Measurements from ENCODE around the gene FOXJ1. TPM values are rescaled to one million over a fixed set of nuclear protein-coding genes. Genes with fewer than 3 reads are reported as not detected.

Gene FOXJ1
- total RNA-seq, 1 experiment from 2014 or later: 4.0 TPM

DNA sequence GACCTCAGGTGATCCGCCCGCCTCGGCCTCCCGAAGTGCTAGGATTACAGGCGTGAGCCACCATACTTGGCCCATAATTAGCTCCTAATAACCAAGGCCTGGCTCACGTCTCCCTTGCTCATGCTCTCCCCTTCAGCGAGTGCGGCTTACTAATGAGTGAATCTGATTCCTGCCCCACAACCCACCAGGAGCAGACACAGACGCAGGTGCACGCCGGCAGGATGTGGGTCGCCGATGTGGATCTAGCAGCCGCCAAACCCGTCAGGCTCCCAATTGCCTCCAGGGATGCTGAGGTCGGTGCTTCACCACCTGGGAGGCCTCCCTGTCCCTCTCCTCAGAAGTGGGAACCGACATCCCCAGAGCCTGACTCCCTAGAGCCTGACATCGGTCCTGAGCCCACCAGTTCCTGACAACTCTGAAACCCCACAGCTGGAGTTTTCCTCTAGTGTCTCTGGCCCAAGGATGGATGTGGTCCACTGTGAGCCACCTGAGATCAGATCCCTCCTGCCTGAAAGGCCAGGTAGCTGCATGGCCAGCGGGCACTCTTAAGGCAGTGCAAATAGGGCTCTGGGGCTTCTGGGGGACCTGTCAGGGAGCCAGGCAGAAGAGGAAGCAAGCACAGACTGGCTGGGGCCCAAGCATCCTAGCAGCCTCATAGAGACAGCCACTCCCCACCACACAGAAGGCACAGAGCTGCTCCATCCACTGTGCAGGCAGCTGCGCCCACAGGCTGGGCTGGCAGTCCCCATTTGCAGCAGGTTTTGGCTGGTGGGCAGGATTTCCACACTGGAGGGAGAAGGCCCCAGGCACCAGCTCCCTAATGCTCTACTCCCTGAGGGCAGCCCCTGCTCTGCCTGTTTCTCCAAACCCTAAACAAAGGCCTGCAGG, 48.3 kb downstream of the FOXJ1 start:
- no peaks in the 10 kb centered on the region for H3K23me2 ChIP-seq (ENCODE audit: insufficient read length, low read depth, low read length, poor library complexity, severe bottlenecking)
- no peak overlapping the region for H4K91ac ChIP-seq (ENCODE audit: insufficient read length, low read depth, low read length)
- Mint-ChIP-seq H3K4me3 (no peak overlapping the region), H3K27me3 (ENCODE audit: low read depth) (no peaks in the 10 kb centered on the region), H3K27ac (no peak overlapping the region), H3K4me1 (no peaks in the 10 kb centered on the region), H3K9me3 (no peaks in the 10 kb centered on the region), H3K36me3 (ENCODE audit: insufficient read depth in 1 of 3, low read depth in 3 of 3) (peaks cover 31 to 76% (median 73%) of the 10 kb centered on the region in 3 experiments; a peak in 6 of 7 replicates)
- no peak overlapping the region for H3K23ac ChIP-seq (ENCODE audit: insufficient read length, low read depth, low read length)
- no peaks in the 10 kb centered on the region for H3K27me3 ChIP-seq (ENCODE audit: insufficient read depth, low read length)
- no peak overlapping the region for H3K27ac ChIP-seq (ENCODE audit: insufficient read length, low read depth, low read length)
- no peak overlapping the region for H4K8ac ChIP-seq (replicated peaks; ENCODE audit: insufficient read length, low read depth, low read length)
- TF ChIP-seq, protein P1, sequence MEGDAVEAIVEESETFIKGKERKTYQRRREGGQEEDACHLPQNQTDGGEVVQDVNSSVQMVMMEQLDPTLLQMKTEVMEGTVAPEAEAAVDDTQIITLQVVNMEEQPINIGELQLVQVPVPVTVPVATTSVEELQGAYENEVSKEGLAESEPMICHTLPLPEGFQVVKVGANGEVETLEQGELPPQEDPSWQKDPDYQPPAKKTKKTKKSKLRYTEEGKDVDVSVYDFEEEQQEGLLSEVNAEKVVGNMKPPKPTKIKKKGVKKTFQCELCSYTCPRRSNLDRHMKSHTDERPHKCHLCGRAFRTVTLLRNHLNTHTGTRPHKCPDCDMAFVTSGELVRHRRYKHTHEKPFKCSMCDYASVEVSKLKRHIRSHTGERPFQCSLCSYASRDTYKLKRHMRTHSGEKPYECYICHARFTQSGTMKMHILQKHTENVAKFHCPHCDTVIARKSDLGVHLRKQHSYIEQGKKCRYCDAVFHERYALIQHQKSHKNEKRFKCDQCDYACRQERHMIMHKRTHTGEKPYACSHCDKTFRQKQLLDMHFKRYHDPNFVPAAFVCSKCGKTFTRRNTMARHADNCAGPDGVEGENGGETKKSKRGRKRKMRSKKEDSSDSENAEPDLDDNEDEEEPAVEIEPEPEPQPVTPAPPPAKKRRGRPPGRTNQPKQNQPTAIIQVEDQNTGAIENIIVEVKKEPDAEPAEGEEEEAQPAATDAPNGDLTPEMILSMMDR (conservative IDR thresholded peaks at IDR 0.05): no peak
- H2BK20ac ChIP-seq (ENCODE audit: low read depth, low read length, poor library complexity, severe bottlenecking): no peak overlapping the region
- no peak overlapping the region for H3T11ph ChIP-seq (ENCODE audit: low read length)
- peak; percentile 27 for DNase-seq
- no peak overlapping the region for H2BK15ac ChIP-seq (ENCODE audit: low read depth, low read length)
- no peak overlapping the region for H4K5ac ChIP-seq (ENCODE audit: insufficient read length, low read depth, low read length)
- no CpG with 5 or more reads among the region's 20 CpGs for WGBS (ENCODE audit: extremely low coverage, insufficient read length, low lambda C conversion rate)
- H3K4ac ChIP-seq (ENCODE audit: low read depth, low read length): no peak overlapping the region
- H2AK5ac ChIP-seq (ENCODE audit: insufficient read length, low read length): no peak overlapping the region
- no peaks in the 10 kb centered on the region for H3K4me1 ChIP-seq (ENCODE audit: insufficient read depth, low read length)
- H3K79me1 ChIP-seq (ENCODE audit: insufficient read depth, low read depth, low read length, poor library complexity, severe bottlenecking): no peaks in the 10 kb centered on the region
- H2BK12ac ChIP-seq (ENCODE audit: insufficient read length, low read depth, low read length): no peak overlapping the region
- H2BK5ac ChIP-seq (ENCODE audit: insufficient read length, low read length): no peak overlapping the region
- H2AFZ ChIP-seq (ENCODE audit: low read length): no peak overlapping the region
- H4K20me1 ChIP-seq (ENCODE audit: control insufficient read depth, insufficient read depth, insufficient read length): no peaks in the 10 kb centered on the region
- H3K9ac ChIP-seq (ENCODE audit: extremely low read depth, insufficient read length, low read length): no peak overlapping the region
- H3K9me3 ChIP-seq (ENCODE audit: control insufficient read depth, low read depth, low read length): no peaks in the 10 kb centered on the region
- H3K18ac ChIP-seq (ENCODE audit: insufficient read length, low read depth, low read length): no peak overlapping the region
- H3K4me2 ChIP-seq (ENCODE audit: insufficient read depth, insufficient read length, low read length): no peak overlapping the region
- H3K79me2 ChIP-seq (ENCODE audit: insufficient read depth, low read length): no peaks in the 10 kb centered on the region
- no peak overlapping the region for H2BK120ac ChIP-seq (ENCODE audit: low read depth, low read length, poor library complexity, severe bottlenecking)
- no peak overlapping the region for H3K56ac ChIP-seq (ENCODE audit: insufficient read length, low read depth, low read length)
- no peak overlapping the region for H3K14ac ChIP-seq (ENCODE audit: insufficient read depth, low read length)

Measured in H9 (cell line).